A673 (cell line): Measurements from ENCODE around the gene CFAP92. TPM values are rescaled to one million over a fixed set of nuclear protein-coding genes. Genes with fewer than 3 reads are reported as not detected.

Source experiments
- BruUV-seq: library from RNA; stranded (reverse); fragments of 400-500 nt; replicated peaks from 2 replicates; lab custom pipeline; 2021; lab: Mats Ljungman, UMichigan
- CTCF ChIA-PET: fragments of 300-600 bp; sonication (Branson Sonifier 250); formaldehyde crosslinking; loops from one replicate; lab custom pipeline; 2022; ENCODE audit warnings: antibody characterized with exemption; lab: Charles Lee
- POLR2A ChIA-PET: fragments of 300-600 bp; sonication (Branson Sonifier 250); formaldehyde crosslinking; loops from one replicate; lab custom pipeline; 2022; ENCODE audit warnings: antibody characterized with exemption; ENCODE audit not compliant: low non-redundant PET; lab: Charles Lee
- DNase-seq: peaks from one replicate; pipeline ENCODE4 v3.0.0-alpha.2; 2015; ENCODE audit warnings: low spot score
- H3K27ac ChIP-seq: fragments of 200-600 bp; sonication (generic); 2 replicates; pipeline ENCODE4 v1.5.1; 2016; ENCODE audit warnings: mixed run types, low read depth, mild to moderate bottlenecking, mixed read lengths, antibody characterized with exemption, low read length; ENCODE audit not compliant: poor library complexity, severe bottlenecking
- H3K27me3 ChIP-seq: fragments of 200-600 bp; sonication (generic); replicated peaks from 2 replicates; pipeline ENCODE4 v1.6.1; 2017; ENCODE audit warnings: mixed run types, low read depth, mild to moderate bottlenecking, mixed read lengths, antibody characterized with exemption, low read length; ENCODE audit not compliant: insufficient read depth, poor library complexity
- H3K36me3 ChIP-seq: fragments of 200-600 bp; sonication (generic); 2 replicates; pipeline ENCODE4 v1.6.1; 2016; ENCODE audit warnings: mixed run types, mild to moderate bottlenecking, mixed read lengths, antibody characterized with exemption, low read length; ENCODE audit not compliant: insufficient read depth, poor library complexity, severe bottlenecking
- H3K4me1 ChIP-seq: fragments of 200-600 bp; sonication (generic); 2 replicates; pipeline ENCODE4 v1.6.1; 2017; ENCODE audit warnings: mixed run types, mild to moderate bottlenecking, mixed read lengths, antibody characterized with exemption, low read length; ENCODE audit not compliant: insufficient read depth, poor library complexity, severe bottlenecking
- H3K4me3 ChIP-seq: fragments of 200-600 bp; sonication (generic); 2 replicates; pipeline ENCODE4 v1.5.1; 2016; ENCODE audit warnings: low read depth, mixed run types, mild to moderate bottlenecking, mixed read lengths, low read length; ENCODE audit not compliant: poor library complexity, severe bottlenecking
- H3K9me3 ChIP-seq: fragments of 200-600 bp; sonication (generic); 2 replicates; pipeline ENCODE4 v1.6.1; 2016; ENCODE audit warnings: mixed run types, low read depth, mild to moderate bottlenecking, mixed read lengths, antibody characterized with exemption, low read length; ENCODE audit not compliant: poor library complexity, severe bottlenecking
- CTCF ChIP-seq: fragments of 300-800, 200-600 bp; sonication (generic); conservative IDR thresholded peaks from 2 replicates; pipeline ENCODE4 v1.5.1; 2017; ENCODE audit warnings: low read depth, mild to moderate bottlenecking, antibody characterized with exemption, low read length, moderate library complexity, mixed read lengths
- EZH2 ChIP-seq: fragments of 200-600 bp; sonication (generic); IDR thresholded peaks from 2 replicates; pipeline ENCODE4 v1.6.1; 2017; ENCODE audit warnings: borderline replicate concordance, low read depth, mild to moderate bottlenecking, mixed read lengths, antibody characterized with exemption, low read length; ENCODE audit not compliant: poor library complexity, severe bottlenecking
- intact Hi-C: fragments of 100-400 bp; cut with micrococcal nuclease; formaldehyde crosslinking; loops from one replicate; pipeline ENCODE4 v1.10.0; 2022; ENCODE audit not compliant: unreplicated experiment
- total RNA-seq: library from RNA; stranded (reverse); gene quantifications from 2 replicates; pipeline ENCODE4 v1.2.3, GENCODE V29; 2021

CFAP92 gene
- total RNA-seq, 1 experiment from 2014 or later, result not detected

DNA sequence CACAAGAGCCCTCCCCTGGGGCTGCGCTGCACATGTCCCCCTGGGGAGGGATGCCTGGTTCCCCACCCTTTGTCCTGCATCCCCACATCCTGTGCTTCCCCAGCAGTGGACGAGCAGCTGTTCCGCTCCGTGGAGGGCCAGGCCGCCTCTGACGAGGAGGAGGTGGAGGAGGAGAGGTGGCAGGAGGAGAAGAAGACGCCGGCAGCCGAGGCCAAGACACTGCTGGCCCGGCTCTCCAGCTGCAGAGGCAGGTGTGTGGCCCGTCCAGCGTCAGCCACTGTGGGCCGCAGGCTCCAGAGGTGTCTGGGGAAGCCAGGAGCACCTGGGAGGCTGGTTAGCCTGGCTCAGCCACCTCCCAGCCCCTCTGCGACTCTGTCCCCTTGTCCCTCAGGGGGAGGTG lies 38.8 kb upstream of the CFAP92 start:
- no TSS peak for BruUV-seq
- CTCF ChIA-PET, result no interaction called here

GRCh38 chr3:129031476-129032215 lies 37.8 kb upstream of the CFAP92 start:
- intact Hi-C loops, result no loop called here
- no peaks in the 10 kb centered on the region for H3K9me3 ChIP-seq
- ChIA-PET POLR2A (interaction anchor here (0.7 kb wide), 1 partner anchor 607 kb away, joined by 4 read pairs; no protein-coding TSS in a partner anchor), CTCF (no interaction called here)
- peaks cover 3% of the 10 kb centered on the region for H3K4me1 ChIP-seq
- H3K36me3 ChIP-seq, result no peaks in the 10 kb centered on the region
- DNase-seq, result no peak
- no peaks in the 10 kb centered on the region for H3K27me3 ChIP-seq
- no peak overlapping the region for H3K4me3 ChIP-seq
- TF ChIP-seq EZH2 (no peak), CTCF (no peak)
- BruUV-seq, result no TSS peak
- H3K27ac ChIP-seq, result no peak overlapping the region

More for the DNA sequence above, 38.8 kb upstream of the CFAP92 start:
- no peak for DNase-seq
- Histone ChIP-seq H3K4me1 (no peaks in the 10 kb centered on the region), H3K27ac (no peak overlapping the region), H3K36me3 (no peaks in the 10 kb centered on the region), H3K9me3 (no peaks in the 10 kb centered on the region), H3K4me3 (no peak overlapping the region), H3K27me3 (no peaks in the 10 kb centered on the region)
- intact Hi-C loops, result no loop called here
- POLR2A ChIA-PET, result no interaction called here
- no peak for TF ChIP-seq CTCF
- TF ChIP-seq EZH2, result no peak

DNA sequence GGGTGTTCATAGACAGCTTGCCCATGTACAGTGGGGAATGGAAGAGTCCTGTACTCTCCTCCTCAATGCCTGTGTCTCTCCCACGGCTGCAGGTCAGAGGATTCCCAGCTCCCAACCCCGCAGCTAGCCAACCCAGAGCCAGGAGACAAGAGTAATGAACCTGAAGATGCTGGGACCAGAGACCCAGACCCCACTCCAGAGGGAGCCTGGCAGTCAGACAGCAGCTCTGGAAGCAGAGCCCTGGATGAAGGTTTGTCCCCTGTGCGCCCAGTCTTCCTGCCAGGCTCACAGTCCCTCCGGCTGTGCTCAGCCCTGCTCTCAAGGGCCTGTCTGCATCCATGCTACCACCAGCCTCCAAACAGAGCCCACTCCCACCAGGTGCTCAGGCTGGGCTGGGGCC lies 36.7 kb upstream of the CFAP92 start:
- intact Hi-C loops, result no loop called here
- no TSS peak for BruUV-seq
- DNase-seq, result no peak
- CTCF ChIA-PET, result no interaction called here
- Histone ChIP-seq H3K36me3 (no peaks in the 10 kb centered on the region), H3K27me3 (no peaks in the 10 kb centered on the region), H3K4me3 (no peak overlapping the region), H3K27ac (no peak overlapping the region), H3K9me3 (no peaks in the 10 kb centered on the region), H3K4me1 (peaks cover 6% of the 10 kb centered on the region)
- TF ChIP-seq CTCF, result no peak
- no peak for TF ChIP-seq EZH2
- POLR2A ChIA-PET, result no interaction called here
